B cell (primary cell): ENCODE results near the gene PLA2G6. TPM values are rescaled to one million over a fixed set of nuclear protein-coding genes. Genes with fewer than 3 reads are reported as not detected.

ENCODE experiments used
- ATAC-seq: fragments of 200-7000 bp; cut with Tn5 transposase; one replicate; pipeline ENCODE4 v1.10.0; 2021; ENCODE audit warnings: low read depth, mild to moderate bottlenecking, moderate number of reproducible peaks, moderate library complexity
- CTCF ChIA-PET: fragments of 350-600 bp; sonication (Branson Sonifier 250); formaldehyde crosslinking; loops from one replicate; lab custom pipeline; 2021; ENCODE audit warnings: antibody characterized with exemption, inconsistent platforms; lab: Charles Lee
- POLR2A ChIA-PET: fragments of 350-600 bp; sonication (Branson Sonifier 250); formaldehyde crosslinking; loops from one replicate; lab custom pipeline; 2021; ENCODE audit warnings: antibody characterized with exemption; lab: Charles Lee
- DNase-seq: peaks from one replicate; pipeline ENCODE4 v3.0.0; 2013
- H2AFZ ChIP-seq: 2 replicates; pipeline ENCODE4 v1.6.1; 2012; ENCODE audit warnings: mild to moderate bottlenecking, low read depth, low read length; ENCODE audit not compliant: insufficient read depth, poor library complexity, severe bottlenecking
- H3K27ac ChIP-seq, 2 donors: 1 replicate in 1 of 2; 2 replicates in 1 of 2; pipeline ENCODE4 v1.5.1; 2012 to 2013; ENCODE audit warnings: low read length in 2 of 2, mild to moderate bottlenecking in 2 of 2, moderate library complexity in 1 of 2
- H3K27me3 ChIP-seq, 4 experiments: fragments of 200-600 bp in 1 of 4; sonication (generic) in 1 of 4; replicated peaks in 1 of 4; 1 replicate in 2 of 4; 2 replicates in 2 of 4; pipeline versions ENCODE4 v1.6.1 to v1.7.0; 2013 to 2016; ENCODE audit warnings: low read length in 3 of 4, mild to moderate bottlenecking in 2 of 4, mixed read lengths in 1 of 4, moderate library complexity in 1 of 4; ENCODE audit not compliant: insufficient read depth in 4 of 4, control insufficient read depth in 3 of 4; ENCODE audit errors: control extremely low read depth in 1 of 4
- H3K36me3 ChIP-seq, 2 experiments: replicated peaks in 1 of 2; 1 replicate in 1 of 2; 2 replicates in 1 of 2; pipeline versions ENCODE4 v1.6.1 to v1.7.1; 2013; ENCODE audit warnings: low read length in 1 of 2; ENCODE audit not compliant: insufficient read depth in 2 of 2, control insufficient read depth in 1 of 2; ENCODE audit errors: control extremely low read depth in 1 of 2, extremely low read depth in 1 of 2
- H3K4me1 ChIP-seq, 2 donors: fragments of 200-600 bp in 1 of 2; sonication (generic) in 1 of 2; 1 replicate in 1 of 2; 2 replicates in 1 of 2; pipeline versions ENCODE4 v1.5.1 to v1.6.1; 2013 to 2017; ENCODE audit warnings: low read length in 2 of 2; ENCODE audit not compliant: control insufficient read depth in 2 of 2, insufficient read depth in 2 of 2
- H3K4me2 ChIP-seq: replicated peaks from 2 replicates; pipeline ENCODE3; 2012; ENCODE audit warnings: mild to moderate bottlenecking, low read depth, low read length; ENCODE audit not compliant: poor library complexity, severe bottlenecking
- H3K4me3 ChIP-seq, 5 experiments: fragments of 200-600 bp in 1 of 5; sonication (generic) in 1 of 5; 1 replicate in 3 of 5; 2 replicates in 2 of 5; pipeline versions ENCODE4 v1.5.1 to v1.7.0; 2011 to 2016; ENCODE audit warnings: low read length in 4 of 5, mild to moderate bottlenecking in 4 of 5, low read depth in 2 of 5, control low read depth in 1 of 5, moderate library complexity in 1 of 5; ENCODE audit not compliant: insufficient read depth in 1 of 5; ENCODE audit errors: control extremely low read depth in 1 of 5, extremely low read depth in 1 of 5
- H3K79me2 ChIP-seq: fragments of 200-600 bp; sonication (generic); one replicate; pipeline ENCODE4 v1.6.0; 2016; ENCODE audit warnings: low read length; ENCODE audit not compliant: control insufficient read depth, insufficient read depth
- H3K9ac ChIP-seq: fragments of 200-600 bp; sonication (generic); 2 replicates; pipeline ENCODE4 v1.6.1; 2017; ENCODE audit warnings: mild to moderate bottlenecking, low read length, moderate library complexity
- H3K9me3 ChIP-seq, 3 donors: one replicate each; pipeline versions ENCODE4 v1.6.1 to v1.7.1; 2013; ENCODE audit warnings: low read length in 2 of 3; ENCODE audit not compliant: control insufficient read depth in 2 of 3, insufficient read depth in 1 of 3; ENCODE audit errors: control extremely low read depth in 1 of 3
- H4K20me1 ChIP-seq: 2 replicates; pipeline ENCODE4 v1.6.0; 2012; ENCODE audit warnings: mild to moderate bottlenecking, low read length; ENCODE audit not compliant: insufficient read depth, control insufficient read depth, poor library complexity, severe bottlenecking
- H3K27ac Mint-ChIP-seq: one replicate; pipeline ENCODE4 v1.8.0; 2021; ENCODE audit warnings: mixed read lengths
- H3K27me3 Mint-ChIP-seq: one replicate; pipeline ENCODE4 v1.8.0; 2021; ENCODE audit warnings: mixed read lengths
- H3K4me1 Mint-ChIP-seq: one replicate; pipeline ENCODE4 v1.8.0; 2021; ENCODE audit warnings: mixed read lengths
- H3K4me3 Mint-ChIP-seq: one replicate; pipeline ENCODE4 v1.8.0; 2021; ENCODE audit warnings: mixed read lengths
- H3K9me3 Mint-ChIP-seq: one replicate; pipeline ENCODE4 v1.8.0; 2022; ENCODE audit warnings: mixed read lengths; ENCODE audit not compliant: insufficient read depth
- EZH2 ChIP-seq: IDR thresholded peaks from 2 replicates; pipeline ENCODE4 v1.6.1; 2012; ENCODE audit warnings: borderline replicate concordance, low read depth, mild to moderate bottlenecking, moderate library complexity, low read length; ENCODE audit not compliant: insufficient read depth, poor library complexity, severe bottlenecking
- WGBS: methylation state at CpG from one replicate; pipeline ENCODE4 v1.1.5; 2013; ENCODE audit warnings: missing lambda C conversion rate; ENCODE audit not compliant: insufficient coverage; 5-methylcytosine and 5-hydroxymethylcytosine counted together
- intact Hi-C: fragments of 100-400 bp; cut with micrococcal nuclease; formaldehyde crosslinking; loops from one replicate; pipeline ENCODE4 v1.10.0; 2022
- polyA plus RNA-seq: library from polyadenylated mRNA; depleted of rRNA; stranded (reverse); fragments of >200 nt; gene quantifications from 2 replicates; pipeline ENCODE4 v1.2.3, GENCODE V29; 2012
- total RNA-seq, 2 donors: library from RNA; stranded (reverse); fragments of 120-200 nt in 1 of 2; gene quantifications; 1 replicate in 1 of 2; 2 replicates in 1 of 2; pipeline versions ENCODE4 v1.2.3 to v1.2.4, GENCODE V29; 2013 to 2022
- TF ChIP-seq, protein P1 (sequence below): fragments of 200-600 bp; IDR thresholded peaks from one replicate; pipeline ENCODE4 v1.8.0; 2022; ENCODE audit warnings: antibody characterized with exemption, mild to moderate bottlenecking

The PLA2G6 gene
- total and polyA plus RNA-seq, 2 donors (not counting 1 experiment from before 2014, with no cell fraction given), result 125 to 148 TPM

- Histone ChIP-seq H3K4me2 (no peak overlapping the region), H3K4me3 (no peak overlapping the region), H3K27me3 (no peaks in the 10 kb centered on the region), H3K9ac (no peak overlapping the region), H3K36me3 (peaks cover 0 to 15% of the 10 kb centered on the region in 2 experiments), H2AFZ (no peak overlapping the region), H3K4me1 (no peaks in the 10 kb centered on the region), H3K79me2 (no peaks in the 10 kb centered on the region), H3K27ac (no peak overlapping the region), H4K20me1 (no peaks in the 10 kb centered on the region), H3K9me3 (no peaks in the 10 kb centered on the region)
- intact Hi-C loops, result no loop called here
- CTCF ChIA-PET, result no interaction called here
- H3K9me3 Mint-ChIP-seq, result no peaks in the 10 kb centered on the region
- WGBS, result 96% methylated on average over 11 of the region's 14 CpGs
- no peaks in the 10 kb centered on the region for H3K27me3 Mint-ChIP-seq
- no peaks in the 10 kb centered on the region for H3K4me1 Mint-ChIP-seq
- DNase-seq (no peak), ATAC-seq (no peak)
- POLR2A ChIA-PET, result no interaction called here
- no peak overlapping the region for H3K4me3 Mint-ChIP-seq
- no peak overlapping the region for H3K27ac Mint-ChIP-seq
- no peak for TF ChIP-seq EZH2
- TF ChIP-seq, protein P1, sequence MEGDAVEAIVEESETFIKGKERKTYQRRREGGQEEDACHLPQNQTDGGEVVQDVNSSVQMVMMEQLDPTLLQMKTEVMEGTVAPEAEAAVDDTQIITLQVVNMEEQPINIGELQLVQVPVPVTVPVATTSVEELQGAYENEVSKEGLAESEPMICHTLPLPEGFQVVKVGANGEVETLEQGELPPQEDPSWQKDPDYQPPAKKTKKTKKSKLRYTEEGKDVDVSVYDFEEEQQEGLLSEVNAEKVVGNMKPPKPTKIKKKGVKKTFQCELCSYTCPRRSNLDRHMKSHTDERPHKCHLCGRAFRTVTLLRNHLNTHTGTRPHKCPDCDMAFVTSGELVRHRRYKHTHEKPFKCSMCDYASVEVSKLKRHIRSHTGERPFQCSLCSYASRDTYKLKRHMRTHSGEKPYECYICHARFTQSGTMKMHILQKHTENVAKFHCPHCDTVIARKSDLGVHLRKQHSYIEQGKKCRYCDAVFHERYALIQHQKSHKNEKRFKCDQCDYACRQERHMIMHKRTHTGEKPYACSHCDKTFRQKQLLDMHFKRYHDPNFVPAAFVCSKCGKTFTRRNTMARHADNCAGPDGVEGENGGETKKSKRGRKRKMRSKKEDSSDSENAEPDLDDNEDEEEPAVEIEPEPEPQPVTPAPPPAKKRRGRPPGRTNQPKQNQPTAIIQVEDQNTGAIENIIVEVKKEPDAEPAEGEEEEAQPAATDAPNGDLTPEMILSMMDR, result no peak
Measured at GRCh38 chr22:38125038-38125610, 56.5 kb downstream of the PLA2G6 start.

DNA sequence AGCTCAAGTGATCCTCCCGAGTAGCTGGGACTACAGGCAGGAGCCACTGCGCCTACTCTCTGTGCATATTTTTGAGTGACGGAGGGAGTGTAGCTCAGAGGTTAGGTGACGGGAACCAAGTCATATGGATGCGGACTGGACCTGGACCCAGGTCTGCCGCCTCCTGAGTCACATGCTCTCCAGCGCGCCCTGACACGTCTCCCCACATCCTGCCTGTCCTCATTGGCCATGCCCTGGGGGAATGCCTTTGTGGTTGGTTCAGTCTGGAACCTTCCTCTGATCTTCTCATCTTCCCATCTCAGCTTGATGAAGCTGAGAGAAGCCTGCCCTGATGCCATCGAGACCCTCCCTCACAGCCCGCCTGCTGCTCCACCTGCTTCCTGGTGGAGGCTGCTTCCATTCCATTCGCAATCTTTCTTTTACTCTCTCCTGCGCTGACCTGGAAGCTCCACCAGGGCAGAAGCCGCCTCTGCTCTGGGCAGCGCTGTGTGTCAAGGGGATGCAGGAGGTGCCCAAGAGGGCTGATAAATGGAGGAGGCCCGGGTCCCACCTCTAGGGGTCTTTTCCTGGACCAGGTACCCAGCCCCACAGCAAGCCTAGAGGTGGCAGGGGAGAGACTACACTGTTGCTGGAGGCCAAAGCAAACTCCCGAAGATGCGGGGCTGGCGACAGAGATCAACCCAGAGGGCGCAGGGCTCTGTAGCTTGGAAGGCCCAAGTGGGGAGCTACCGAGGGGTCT lies 57.2 kb downstream of the PLA2G6 start:
- Histone ChIP-seq H3K9me3 (no peaks in the 10 kb centered on the region), H3K4me2 (no peak overlapping the region), H3K36me3 (peaks cover 0 to 8% of the 10 kb centered on the region in 2 experiments), H2AFZ (no peak overlapping the region), H4K20me1 (no peaks in the 10 kb centered on the region), H3K27me3 (no peaks in the 10 kb centered on the region), H3K4me3 (no peak overlapping the region), H3K79me2 (no peaks in the 10 kb centered on the region), H3K9ac (no peak overlapping the region), H3K4me1 (no peaks in the 10 kb centered on the region), H3K27ac (no peak overlapping the region)
- intact Hi-C loops, result no loop called here
- Mint-ChIP-seq H3K4me1 (no peaks in the 10 kb centered on the region), H3K4me3 (no peak overlapping the region), H3K27ac (no peak overlapping the region), H3K9me3 (no peaks in the 10 kb centered on the region), H3K27me3 (no peaks in the 10 kb centered on the region)
- ChIA-PET CTCF (no interaction called here), POLR2A (no interaction called here)
- 91% methylated on average over 19 of the region's 21 CpGs for WGBS
- DNase-seq, result no peak
- ATAC-seq, result no peak
- TF ChIP-seq EZH2, result no peak
- TF ChIP-seq, protein P1, result no peak
